ENCODE measurements around the gene TCAP. TPM values are rescaled to one million over a fixed set of nuclear protein-coding genes. Genes with fewer than 3 reads are reported as not detected.

Gene TCAP
- total and polyA plus RNA-seq, 3 donors from 2014 or later = 3.0 to 49.8 (median 6.0) TPM

DNA sequence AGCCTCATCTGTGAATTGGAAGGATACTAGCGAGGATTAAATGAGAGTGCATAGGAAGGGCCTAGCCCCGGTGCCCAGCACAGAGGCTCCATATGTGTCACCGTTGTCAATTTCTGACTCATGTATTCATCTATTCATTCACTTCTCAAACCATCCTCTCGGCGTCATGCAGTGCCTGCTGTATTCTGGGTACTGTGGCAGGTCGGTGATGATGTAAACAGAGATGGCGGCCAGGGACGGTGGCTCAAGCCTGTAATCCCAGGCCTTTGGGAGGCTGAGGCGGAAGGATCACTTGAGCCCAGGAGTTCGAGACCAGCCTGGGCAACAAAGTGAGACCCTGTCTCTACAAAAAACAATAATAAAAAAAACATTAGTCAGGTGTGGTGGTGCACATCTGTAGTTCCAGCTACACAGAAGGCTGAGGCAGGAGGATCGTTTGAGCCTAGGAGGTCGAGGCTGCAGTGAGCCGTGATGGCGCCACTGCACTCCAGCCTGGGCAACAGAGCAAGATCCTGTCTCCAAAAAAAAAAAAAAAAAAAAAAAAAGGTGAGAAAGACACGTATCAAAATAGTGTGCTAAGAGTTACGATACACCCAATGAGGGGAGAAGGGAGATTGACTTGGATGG lies 42.7 kb upstream of the TCAP start:
- H3K27ac ChIP-seq = no peak overlapping the region
- H3K4me1 ChIP-seq = peaks cover 20% of the 10 kb centered on the region
- 43 to 58% methylated on average over 16 of the region's 16 CpGs for WGBS, 2 donors

DNA sequence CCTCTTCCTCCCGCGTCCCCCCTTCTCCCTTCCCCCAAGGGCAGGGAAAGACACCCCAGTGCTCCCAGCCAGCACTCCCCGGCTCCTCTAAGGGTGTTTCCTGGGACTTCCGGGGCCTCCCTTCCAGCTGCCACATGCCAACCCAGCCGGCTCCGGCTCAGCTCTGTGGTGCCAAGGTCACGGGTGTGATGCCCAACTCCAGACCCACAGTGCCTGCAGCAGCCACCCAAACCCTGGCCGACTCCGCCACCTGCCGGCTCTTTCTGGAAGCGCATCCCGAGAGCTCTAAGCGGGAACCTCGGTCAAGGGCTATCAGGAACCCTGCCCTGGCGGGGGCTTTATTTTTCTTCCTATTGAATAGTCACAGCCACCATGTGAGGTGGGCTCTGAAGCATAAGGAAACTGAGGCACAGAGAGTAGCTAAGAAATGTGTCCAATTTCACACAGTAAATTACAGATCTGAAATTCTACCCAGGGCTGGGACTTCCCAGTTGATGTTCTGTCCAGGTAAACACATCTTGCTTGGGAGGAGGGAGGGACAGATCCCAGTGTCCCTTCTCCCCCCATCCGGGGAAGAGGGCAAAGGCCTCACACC lies 41.7 kb upstream of the TCAP start:
- TF ChIP-seq, protein P1, sequence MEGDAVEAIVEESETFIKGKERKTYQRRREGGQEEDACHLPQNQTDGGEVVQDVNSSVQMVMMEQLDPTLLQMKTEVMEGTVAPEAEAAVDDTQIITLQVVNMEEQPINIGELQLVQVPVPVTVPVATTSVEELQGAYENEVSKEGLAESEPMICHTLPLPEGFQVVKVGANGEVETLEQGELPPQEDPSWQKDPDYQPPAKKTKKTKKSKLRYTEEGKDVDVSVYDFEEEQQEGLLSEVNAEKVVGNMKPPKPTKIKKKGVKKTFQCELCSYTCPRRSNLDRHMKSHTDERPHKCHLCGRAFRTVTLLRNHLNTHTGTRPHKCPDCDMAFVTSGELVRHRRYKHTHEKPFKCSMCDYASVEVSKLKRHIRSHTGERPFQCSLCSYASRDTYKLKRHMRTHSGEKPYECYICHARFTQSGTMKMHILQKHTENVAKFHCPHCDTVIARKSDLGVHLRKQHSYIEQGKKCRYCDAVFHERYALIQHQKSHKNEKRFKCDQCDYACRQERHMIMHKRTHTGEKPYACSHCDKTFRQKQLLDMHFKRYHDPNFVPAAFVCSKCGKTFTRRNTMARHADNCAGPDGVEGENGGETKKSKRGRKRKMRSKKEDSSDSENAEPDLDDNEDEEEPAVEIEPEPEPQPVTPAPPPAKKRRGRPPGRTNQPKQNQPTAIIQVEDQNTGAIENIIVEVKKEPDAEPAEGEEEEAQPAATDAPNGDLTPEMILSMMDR (IDR thresholded peaks at IDR 0.05) = peak; percentile 89 to 93 (median 91)
- no peak for TF ChIP-seq POLR2A (IDR thresholded peaks at IDR 0.05)
- peaks cover 20% of the 10 kb centered on the region for H3K4me1 ChIP-seq
- no peaks in the 10 kb centered on the region for H3K36me3 ChIP-seq (ENCODE audit: low read depth, missing control alignments)
- 6 to 11% methylated on average over 16 of the region's 16 CpGs for WGBS, 2 donors
- intact Hi-C loops (cut with DNase I; ENCODE audit: low total_unique reads) = no loop called here
- no peak overlapping the region for H3K4me3 ChIP-seq
- no peaks in the 10 kb centered on the region for H3K27me3 ChIP-seq
- H3K27ac ChIP-seq = no peak overlapping the region
- DNase-seq = peak; percentile 94
- no peaks in the 10 kb centered on the region for H3K9me3 ChIP-seq

More for the DNA sequence above, 42.7 kb upstream of the TCAP start:
- peak overlapping the region in 1 of 2 donors; percentile 12 for H3K4me3 ChIP-seq
- DNase-seq = no peak
- no peak for TF ChIP-seq POLR2A (IDR thresholded peaks at IDR 0.05)
- TF ChIP-seq, protein P1 (IDR thresholded peaks at IDR 0.05) = no peak
- no peaks in the 10 kb centered on the region for H3K36me3 ChIP-seq (ENCODE audit: low read depth, missing control alignments)
- no peaks in the 10 kb centered on the region for H3K27me3 ChIP-seq
- intact Hi-C loops (cut with DNase I; ENCODE audit: low total_unique reads) = no loop called here
- H3K9me3 ChIP-seq = no peaks in the 10 kb centered on the region

DNA sequence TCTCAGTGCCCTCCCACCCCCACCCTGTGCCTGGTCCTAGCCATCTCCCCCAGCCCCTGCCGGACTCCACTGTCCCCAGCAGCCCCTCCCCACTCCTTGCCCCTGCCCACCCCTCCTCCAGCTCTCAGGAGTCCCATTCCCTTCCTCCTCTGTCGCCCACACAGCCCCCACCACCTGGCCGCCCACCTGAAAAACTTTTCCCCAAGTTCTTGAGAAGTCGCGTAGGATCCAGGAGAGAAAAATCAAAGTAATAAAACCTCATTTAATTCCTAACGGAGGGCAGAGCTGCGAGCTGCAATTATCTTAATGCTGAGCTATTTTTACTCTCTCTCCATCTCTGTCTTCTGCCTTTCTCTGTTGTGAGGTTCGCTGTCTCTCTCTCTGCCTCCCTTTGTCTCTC lies 40.8 kb upstream of the TCAP start:
- no peak for TF ChIP-seq POLR2A (IDR thresholded peaks at IDR 0.05)
- TF ChIP-seq, protein P1 (IDR thresholded peaks at IDR 0.05) = no peak
- H3K36me3 ChIP-seq (ENCODE audit: low read depth, missing control alignments) = no peaks in the 10 kb centered on the region
- DNase-seq = no peak
- H3K9me3 ChIP-seq = no peaks in the 10 kb centered on the region
- no peak overlapping the region for H3K27ac ChIP-seq
- 82 to 87% methylated on average over 8 of the region's 8 CpGs for WGBS, 2 donors
- intact Hi-C loops (cut with DNase I; ENCODE audit: low total_unique reads) = no loop called here
- H3K4me3 ChIP-seq = no peak overlapping the region
- H3K4me1 ChIP-seq = peaks cover 20% of the 10 kb centered on the region
- no peaks in the 10 kb centered on the region for H3K27me3 ChIP-seq

- intact Hi-C loops (cut with DNase I; ENCODE audit: low total_unique reads) = loop anchor here (5.0 kb wide), 1 partner anchor 122 kb away; no protein-coding TSS in a partner anchor
- no peak overlapping the region for H3K27ac ChIP-seq
- no peak overlapping the region for H3K4me3 ChIP-seq
- TF ChIP-seq, protein P1 (IDR thresholded peaks at IDR 0.05) = no peak
- no peak for TF ChIP-seq POLR2A (IDR thresholded peaks at IDR 0.05)
- no peaks in the 10 kb centered on the region for H3K27me3 ChIP-seq
- peaks cover 20% of the 10 kb centered on the region for H3K4me1 ChIP-seq
- no peaks in the 10 kb centered on the region for H3K9me3 ChIP-seq
- 68 to 86% methylated on average over 3 to 4 of the region's 5 CpGs for WGBS, 2 donors
- H3K36me3 ChIP-seq (ENCODE audit: low read depth, missing control alignments) = no peaks in the 10 kb centered on the region
- DNase-seq = no peak
Observed at GRCh38 chr17:39625198-39625785, 39.9 kb upstream of the TCAP start.
